KBM-7 (cell line): Measurements from ENCODE around the gene JAZF1.
"Not testable (repeated sequence)": the region's sequence is repeated elsewhere in the genome, so short reads cannot be mapped to it uniquely, and the experiment has no call there.

Experiments used
- DNase-seq: peaks from one replicate; pipeline ENCODE4 v3.0.0-alpha.2; 2015
- in situ Hi-C: fragments of 300-500 bp; cut with MboI; formaldehyde crosslinking; loops from 2 replicates; pipeline ENCODE4 v1.14.3; 2020; ENCODE audit warnings: low sequenced_read_pairs, low pct_unique_long_range_greater_than_20kb, mixed read lengths

Gene JAZF1

DNA sequence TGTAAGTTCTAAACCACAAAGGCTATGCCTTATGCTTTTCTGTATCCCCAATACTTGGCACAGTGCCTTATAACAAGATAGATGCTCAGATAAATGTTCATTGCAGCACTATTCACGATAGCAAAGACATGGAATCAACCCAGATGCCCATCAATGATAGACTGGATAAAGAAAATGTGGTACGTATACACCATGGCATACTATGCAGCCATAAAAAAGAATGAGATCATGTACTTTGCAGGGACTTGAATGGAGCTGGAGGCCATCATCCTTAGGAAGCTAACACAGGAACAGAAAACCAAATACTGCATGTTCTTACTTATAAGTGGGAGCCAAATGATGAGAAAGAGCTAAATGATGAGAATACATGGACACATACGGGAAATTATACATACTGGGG is 293.9 kb downstream of the JAZF1 start:
- DNase-seq, in situ Hi-C loops: not testable (repeated sequence)

DNA sequence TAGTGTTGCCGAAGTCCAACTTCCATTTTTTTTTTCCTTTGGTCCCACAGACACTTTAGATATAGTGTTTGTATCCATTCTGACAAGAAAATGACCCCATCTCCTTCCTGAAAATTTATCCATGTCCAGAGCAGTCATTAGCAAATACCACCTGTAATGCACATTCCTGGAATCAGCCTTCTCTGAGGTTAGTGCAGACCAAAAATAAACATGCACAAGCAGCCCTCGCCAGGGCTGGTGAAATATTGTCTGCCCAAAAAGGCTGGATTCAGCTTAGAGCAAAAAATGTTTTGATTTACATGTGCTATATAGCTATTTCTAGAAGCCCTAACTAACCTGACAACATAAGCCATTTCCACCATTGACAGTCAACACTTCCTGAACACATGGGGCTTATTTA is 294.9 kb downstream of the JAZF1 start:
- in situ Hi-C loops = no loop called here

DNA sequence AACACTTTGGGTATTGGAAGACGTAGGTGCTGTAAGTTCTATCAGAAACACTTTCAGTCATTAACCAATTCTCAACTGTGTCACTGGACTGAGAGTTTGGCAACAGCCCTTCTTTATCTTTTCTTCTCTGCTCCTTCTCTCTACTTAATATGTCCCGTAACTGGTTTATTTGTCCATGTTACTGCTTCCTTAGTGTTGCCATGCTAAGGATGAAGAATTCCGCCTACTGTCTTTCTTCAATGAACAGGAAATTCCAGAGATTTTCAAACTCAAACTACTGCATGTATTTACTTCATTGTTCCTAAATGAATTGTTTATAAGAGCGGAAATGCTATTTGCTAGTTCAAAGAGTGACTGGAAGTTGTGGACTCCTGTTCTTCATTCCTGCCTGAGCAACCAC is 296.9 kb downstream of the JAZF1 start:
- no peak for DNase-seq

More for the DNA sequence above, 294.9 kb downstream of the JAZF1 start:
- DNase-seq = no peak

DNA sequence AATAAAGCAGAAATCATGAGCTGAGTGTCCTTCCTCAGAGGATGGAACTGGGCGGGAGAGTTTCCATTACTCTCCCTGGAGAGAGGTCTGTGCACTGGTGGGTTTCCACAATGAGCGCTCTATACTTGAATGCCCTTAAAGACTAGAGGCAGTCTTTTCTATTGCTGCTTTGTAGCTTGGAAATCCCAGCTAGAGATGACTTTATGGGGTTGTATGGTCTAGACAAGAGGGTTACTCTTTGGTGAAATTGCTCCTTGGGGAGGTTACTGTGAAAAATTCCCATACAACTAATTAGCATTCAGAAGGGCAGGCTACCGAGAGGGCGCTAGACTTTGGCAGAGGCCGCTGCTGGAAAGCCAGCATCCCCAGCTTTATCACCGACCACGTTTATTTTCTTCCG is 303.8 kb downstream of the JAZF1 start:
- DNase-seq = no peak
- in situ Hi-C loops = no loop called here

More for the DNA sequence above, 296.9 kb downstream of the JAZF1 start:
- in situ Hi-C loops = no loop called here

DNA sequence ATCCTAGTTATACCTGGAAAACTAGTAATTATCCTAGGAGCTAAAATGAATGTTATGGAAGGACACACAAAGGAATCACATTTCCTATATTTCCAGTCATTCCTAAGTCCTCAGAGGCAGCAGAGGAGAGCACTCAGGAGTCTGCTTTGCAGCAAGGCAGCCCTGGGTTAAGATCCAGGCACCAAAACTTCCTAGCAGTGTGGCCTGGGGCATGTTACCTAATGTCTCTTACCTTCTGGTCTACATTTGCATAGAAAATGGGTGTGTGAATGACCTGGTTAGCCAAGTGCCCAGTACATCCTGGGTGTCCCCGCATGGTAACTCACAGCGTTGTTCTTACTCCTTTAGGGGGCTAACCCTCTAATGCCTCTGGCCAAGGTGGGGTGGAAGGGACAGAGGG is 304.8 kb downstream of the JAZF1 start:
- in situ Hi-C loops = no loop called here
- DNase-seq = no peak

DNA sequence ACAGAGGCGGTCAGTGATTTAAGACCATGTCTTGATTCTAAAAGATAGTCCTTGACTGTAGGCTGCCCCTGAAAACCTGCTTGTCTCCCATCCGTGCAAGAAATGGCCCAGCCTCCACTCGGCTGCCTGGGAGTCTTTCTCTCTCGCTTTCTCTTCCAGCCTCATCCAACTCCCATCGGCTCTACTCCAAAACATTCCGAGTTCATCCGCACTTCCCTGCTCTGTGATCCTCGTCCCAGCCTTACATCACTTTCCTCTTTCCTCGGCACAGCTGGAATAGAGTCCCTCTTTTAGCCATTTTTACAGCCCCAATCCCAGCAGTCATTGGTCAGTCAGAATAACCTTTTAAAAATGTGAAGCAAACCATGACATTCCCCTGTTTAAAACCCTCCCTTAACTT is 305.5 kb downstream of the JAZF1 start:
- in situ Hi-C loops = no loop called here
- no peak for DNase-seq

DNA sequence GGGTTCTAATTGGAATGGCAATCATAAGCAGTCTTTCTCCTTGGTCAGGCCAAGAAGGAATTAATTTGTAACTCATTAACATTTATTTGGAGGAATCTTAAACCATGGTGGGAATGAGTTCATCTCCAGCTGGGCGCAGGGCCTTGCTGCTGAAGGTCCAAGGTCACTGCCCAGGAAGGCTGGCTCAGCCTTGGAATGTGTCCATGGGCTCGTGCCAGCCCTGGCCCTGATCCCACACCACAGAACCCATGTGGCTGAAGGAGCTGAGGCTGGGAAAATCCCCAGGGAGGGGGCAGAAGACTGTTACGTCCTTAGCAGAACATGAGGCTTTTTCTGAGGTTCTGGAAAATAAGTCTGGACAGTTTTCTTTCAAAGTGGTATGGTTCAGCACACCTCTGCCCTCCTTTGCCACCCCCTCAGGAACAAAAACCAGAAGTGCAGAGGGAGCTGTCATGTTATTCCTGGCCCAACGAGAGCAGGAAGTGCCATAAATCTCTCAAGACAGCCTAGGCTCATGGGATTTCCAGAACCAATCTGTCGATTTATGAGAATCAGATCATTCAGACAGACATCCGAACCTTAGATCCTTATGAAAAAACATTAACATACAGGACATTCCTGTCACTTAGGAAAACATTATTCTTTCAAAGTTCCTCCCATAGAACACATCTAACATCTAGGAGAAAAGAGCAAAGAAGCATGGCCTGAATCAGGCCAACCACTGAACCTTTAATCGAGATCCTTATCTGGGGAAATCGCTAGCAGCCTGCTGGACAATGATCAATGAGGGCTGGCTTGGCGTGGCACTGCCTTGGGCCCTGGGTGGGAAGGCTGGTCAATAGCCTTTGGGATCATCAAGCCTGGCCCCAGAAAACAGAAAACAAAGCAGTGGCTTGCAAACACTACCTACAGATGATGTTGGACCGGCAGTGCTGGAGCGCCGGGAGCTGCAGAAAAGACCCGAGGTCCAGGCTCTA is 306.3 kb downstream of the JAZF1 start:
- DNase-seq = no peak
- in situ Hi-C loops = no loop called here

DNA sequence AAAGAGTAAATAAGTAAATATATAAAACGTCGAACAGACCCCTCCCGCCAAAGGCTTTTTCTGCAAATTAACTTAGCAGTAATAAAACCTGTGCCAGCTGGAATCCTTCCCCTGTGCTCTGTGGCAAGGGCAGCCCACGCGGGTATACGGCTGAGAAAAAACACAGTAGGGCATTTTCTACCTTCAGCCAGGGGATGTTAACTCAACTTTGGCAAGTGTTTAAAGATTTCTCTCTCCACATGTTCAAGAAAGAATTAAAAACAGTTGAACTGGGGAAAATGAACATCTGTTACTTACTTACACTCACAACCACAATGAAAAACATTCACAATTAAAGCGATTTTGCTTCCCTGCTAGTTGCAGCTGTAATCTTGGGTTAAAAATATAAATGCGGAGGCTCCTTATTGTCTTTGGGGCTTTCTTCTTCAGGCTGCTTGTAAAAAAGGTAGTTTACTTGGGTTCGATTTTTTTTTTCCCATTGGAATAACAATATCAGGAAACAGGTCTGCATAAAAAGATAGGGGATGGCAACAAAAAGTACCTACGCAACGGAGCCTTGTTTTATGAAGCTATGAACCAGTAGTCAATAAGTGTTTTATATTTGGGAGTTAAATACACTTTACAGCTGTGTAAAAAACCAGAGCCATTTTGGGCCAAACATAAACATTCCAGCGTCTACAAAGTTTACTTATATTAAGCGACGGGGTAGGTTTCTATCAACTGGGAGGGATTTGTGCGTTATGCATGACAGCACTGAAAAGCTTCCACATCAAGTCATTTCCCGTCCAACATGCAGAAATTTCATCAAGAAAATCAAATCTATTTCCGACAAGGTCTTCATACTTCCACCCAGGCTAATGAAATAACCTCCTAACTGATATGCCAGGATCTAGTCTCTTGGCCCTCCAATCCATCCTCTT is 308.0 kb downstream of the JAZF1 start:
- in situ Hi-C loops = no loop called here
- no peak for DNase-seq

DNA sequence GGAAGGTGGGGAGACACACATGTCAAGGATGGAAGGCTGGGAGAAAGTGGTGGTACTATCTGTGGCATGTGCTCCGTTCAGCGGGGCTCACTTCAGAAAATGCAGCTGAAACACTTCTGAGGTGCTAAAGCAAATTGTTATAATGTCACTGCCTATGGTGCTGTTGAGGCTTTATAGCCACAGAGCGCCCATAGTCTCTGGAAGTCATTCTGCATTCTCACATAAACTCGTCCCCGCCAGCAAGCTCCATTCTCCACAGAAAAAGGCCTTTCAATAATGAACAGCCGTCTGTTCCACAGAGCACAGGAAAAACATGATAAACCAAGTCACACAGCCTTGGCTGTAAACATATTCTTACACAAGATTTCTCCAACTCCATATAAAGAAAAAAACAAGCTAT is 308.7 kb downstream of the JAZF1 start:
- in situ Hi-C loops = no loop called here

DNA sequence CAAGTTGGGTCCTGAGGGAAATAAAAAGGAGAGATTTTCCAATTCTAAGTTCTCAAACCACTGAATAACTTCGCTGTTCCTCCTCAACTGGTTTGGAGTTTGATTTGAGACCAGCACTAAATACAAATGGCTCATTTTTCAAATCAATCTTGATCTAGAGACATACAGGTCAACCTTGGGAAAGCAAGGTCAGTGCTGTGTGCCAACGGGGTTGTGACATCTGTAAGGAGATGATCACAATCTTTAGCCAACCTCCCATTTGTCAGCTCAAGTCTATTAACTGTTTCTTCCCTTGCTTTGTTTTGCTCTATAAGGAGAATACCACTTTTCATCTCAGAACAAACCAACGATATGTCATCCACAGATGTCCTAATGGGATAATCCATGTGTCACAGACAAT is 309.5 kb downstream of the JAZF1 start:
- no peak for DNase-seq
- in situ Hi-C loops = no loop called here

More for the DNA sequence above, 308.7 kb downstream of the JAZF1 start:
- DNase-seq = no peak

DNA sequence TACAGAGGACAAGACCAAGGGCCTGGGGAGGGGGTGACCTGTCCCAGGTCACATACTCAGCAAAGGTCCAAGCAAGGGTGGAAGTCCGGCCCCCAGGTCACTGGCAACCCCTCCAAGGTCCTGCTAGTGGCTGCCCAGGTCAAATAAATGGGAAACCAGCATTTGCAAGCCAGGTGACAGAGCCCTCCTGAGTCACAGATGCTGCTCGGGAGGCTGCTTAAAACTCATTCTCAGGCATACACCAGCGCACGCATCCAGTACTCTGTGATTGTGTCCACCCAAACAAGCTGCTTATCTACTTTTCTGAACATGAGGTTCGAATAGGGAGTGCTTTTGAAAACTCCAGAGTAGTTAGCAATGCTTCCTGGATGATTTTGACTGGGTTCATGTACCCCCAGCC is 310.0 kb downstream of the JAZF1 start:
- DNase-seq = no peak
- in situ Hi-C loops = no loop called here

DNA sequence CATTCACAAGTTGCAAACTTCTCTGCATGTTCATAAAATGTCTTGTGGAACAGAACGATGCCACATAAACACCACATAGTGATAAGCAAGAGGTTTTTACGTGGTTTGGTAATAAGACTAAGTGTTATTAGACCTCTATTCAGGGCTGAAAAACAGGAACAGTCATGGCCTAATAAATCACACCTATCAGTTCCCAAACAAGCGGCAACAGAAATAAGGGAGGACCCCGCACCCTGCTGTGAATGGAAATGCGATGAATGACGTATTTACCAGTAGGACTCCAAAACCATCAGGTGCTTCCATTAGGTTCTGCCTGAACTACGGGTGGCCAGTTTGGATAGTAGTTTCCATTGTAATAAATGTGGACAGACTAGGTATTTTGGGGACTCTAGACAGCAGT is 311.5 kb downstream of the JAZF1 start:
- in situ Hi-C loops = no loop called here
- DNase-seq = no peak

DNA sequence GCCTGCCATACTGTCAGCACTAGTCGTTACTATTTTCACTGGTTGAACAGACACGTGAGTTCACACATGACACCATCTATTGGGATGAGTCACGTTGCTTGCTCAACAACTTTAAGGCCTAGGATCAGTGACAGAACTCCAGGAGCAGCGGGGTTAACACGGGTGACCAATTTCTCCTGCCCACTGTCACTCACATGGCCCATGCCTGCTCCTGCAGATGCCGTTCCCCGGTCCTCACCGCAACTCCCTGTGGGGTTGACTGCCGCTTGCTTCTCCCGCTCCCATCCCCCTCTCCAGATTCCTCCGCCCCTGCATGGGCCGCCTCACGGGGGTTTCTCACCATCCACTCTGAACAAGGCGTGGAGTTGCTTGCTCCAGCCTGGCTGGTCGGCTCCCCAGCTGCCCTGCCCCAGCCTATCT is 312.5 kb downstream of the JAZF1 start:
- in situ Hi-C loops = no loop called here
- no peak for DNase-seq

DNA sequence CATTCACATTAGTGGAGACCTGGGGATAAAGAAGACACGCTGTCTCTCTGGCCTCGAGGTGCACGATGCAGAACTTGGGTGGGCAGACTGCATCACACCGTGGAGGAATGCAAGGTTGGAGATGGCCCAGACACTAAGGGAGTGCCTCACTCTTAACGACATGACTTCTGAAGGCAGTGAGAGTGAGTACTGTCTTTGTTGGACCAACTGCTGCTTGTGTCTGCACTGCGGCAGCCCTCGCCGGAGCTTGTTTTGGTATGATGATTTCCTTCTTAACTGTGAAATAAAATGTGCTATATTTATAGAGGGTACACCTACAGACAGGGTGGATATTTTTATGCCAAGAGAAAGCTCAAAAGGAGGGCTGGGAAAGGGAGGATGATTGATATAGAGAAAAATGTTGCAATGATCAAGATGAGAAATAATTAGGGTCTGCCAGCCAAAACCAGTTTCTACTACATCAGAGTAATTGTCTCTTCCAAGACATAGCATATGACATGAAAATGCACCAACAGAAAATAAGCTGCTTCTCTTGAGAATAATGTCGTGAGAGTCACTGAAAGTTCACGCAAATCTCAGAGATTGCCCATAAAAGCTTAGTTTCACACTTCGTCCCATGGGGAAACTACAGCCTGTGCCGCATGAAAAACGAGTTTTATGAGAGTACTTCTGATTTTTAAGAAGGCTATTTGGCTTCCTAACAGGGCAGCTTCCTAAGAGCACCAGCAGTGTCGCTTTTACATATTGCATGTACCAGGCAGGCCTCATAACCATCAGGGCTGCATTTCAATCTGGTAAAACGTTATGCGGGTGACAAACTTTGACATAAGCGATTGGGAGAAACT is 313.5 kb downstream of the JAZF1 start:
- in situ Hi-C loops = no loop called here
- no peak for DNase-seq

DNA sequence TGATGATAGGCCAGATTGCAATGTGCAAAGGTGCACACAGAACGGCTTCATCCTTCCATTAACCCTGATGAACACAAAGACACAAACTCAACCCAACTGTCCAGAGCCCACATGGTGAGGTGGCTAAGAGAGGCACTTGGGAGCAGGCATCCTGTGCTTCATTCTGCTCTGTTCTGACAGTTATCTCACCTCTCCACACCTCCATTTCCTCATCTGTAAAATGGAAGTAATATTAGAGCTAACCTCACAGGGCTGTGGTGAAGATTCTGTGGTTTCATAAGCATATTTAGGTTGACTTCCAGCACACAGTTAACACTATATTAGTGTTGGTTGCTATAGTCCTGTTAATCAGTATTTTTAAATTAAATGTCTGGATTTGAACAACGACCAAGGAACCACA is 314.3 kb downstream of the JAZF1 start:
- in situ Hi-C loops = no loop called here
- DNase-seq = no peak

DNA sequence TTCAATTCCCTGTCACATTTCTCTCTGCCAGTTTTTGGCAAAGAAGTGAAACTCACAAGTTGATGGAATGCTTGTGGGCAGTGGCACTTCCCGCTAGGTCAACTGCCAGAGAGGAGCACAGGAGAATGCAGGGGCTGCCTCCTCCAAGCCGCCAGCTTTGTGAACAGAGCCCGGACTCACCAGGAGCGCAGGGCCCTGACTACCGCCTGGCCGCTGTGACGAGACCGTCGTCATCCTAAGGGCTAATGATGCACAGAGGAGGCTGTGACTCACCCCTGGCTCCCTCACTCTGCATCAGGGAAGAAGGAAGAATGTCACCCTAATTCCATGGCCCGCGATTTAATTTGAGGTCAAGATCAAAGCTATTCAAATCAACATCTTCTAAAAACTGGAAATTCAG is 316.7 kb downstream of the JAZF1 start:
- in situ Hi-C loops = no loop called here
- no peak for DNase-seq

DNA sequence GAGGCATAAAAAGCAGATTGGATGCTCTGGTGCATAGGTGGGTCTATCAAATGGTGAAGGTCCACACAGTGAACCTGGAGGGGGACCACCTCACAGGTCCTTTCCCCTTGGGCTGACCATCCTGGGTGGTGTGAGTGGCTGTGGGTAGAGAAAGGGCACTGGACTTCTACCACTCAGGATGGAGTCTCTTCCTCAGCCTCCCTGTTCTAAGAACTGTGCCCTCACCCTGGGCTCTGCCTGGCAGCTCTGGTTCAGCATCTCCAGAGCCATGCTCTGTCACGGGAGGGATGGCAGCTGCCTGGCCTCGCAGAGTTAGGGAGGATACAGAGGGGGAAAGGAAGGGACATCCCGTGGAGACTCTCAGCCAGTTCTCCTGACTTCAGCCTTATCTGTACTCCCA is 318.8 kb downstream of the JAZF1 start:
- in situ Hi-C loops = no loop called here
- DNase-seq = no peak

DNA sequence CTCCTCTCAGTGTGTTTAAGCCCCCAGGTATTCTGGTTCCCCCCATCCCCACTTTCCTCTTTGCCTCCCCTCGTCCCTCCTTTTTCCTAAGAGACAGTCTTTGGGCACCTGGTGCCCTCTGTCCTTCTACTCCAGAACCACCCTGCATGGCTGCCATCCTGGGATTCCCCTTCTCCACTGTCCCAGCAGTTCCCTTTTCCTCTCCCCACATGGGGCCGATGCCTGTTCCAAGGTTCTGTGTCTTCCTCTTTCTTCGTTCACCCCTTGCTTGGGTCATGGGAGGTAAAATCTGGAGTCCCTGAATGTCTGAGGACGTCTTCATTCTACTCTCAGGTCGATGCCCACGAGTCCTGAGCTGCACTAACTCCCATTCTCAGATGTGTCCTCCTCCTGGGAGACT is 319.8 kb downstream of the JAZF1 start:
- peak; percentile 35 for DNase-seq
- in situ Hi-C loops = no loop called here
